GM12878 (cell line): ENCODE measurements around the gene AP3D1. TPM values are rescaled to one million over a fixed set of nuclear protein-coding genes. Genes with fewer than 3 reads are reported as not detected.

ENCODE experiments used
- ATAC-seq: fragments of 200-7000 bp; cut with Tn5 transposase; 3 replicates; pipeline ENCODE4 v1.9.1; 2020; ENCODE audit warnings: mild to moderate bottlenecking, moderate library complexity
- BruUV-seq: library from RNA; stranded (reverse); fragments of 400-500 nt; replicated peaks from 2 replicates; lab custom pipeline; 2021; lab: Mats Ljungman, UMichigan
- CTCF ChIA-PET: fragments of 300-600 bp; sonication (Branson Sonifier 250); formaldehyde crosslinking; extraction: SDS; loops from one replicate; lab custom pipeline; 2021; ENCODE audit warnings: inconsistent platforms; lab: Yijun Ruan, JAX
- POLR2A ChIA-PET: fragments of 350-600 bp; formaldehyde crosslinking; extraction: SDS; loops from one replicate; lab custom pipeline; 2021; ENCODE audit warnings: inconsistent platforms; lab: Charles Lee
- RAD21 ChIA-PET: fragments of 300-600 bp; sonication (Branson Sonifier 250); formaldehyde crosslinking; loops from one replicate; lab custom pipeline; 2023; ENCODE audit warnings: antibody characterized with exemption; ENCODE audit not compliant: unreplicated experiment; lab: Charles Lee
- SMC1A ChIA-PET: fragments of 300-600 bp; sonication (Branson Sonifier 250); formaldehyde crosslinking; loops from one replicate; lab custom pipeline; 2023; ENCODE audit not compliant: unreplicated experiment, uncharacterized antibody; lab: Charles Lee
- DNase-seq: peaks from one replicate; pipeline ENCODE4 v3.0.0-alpha.2; 2011; ENCODE audit warnings: low read depth, low spot score
- FAIRE-seq: peaks from 3 replicates; lab custom pipeline; 2011; peaks lifted over from hg19 to GRCh38; lab: Jason Lieb, UNC
- H2AFZ ChIP-seq: 2 replicates; pipeline ENCODE4 v1.6.0; 2011; ENCODE audit warnings: low read depth, low read length, control low read depth; ENCODE audit not compliant: control insufficient read depth
- H3K27ac ChIP-seq: 2 replicates; pipeline ENCODE4 v1.5.1; 2011; ENCODE audit warnings: control low read depth; ENCODE audit not compliant: control insufficient read depth, insufficient read depth
- H3K27me3 ChIP-seq, 2 experiments: replicated peaks in 1 of 2; 2 replicates each; pipeline versions ENCODE4 v1.6.0 to v1.6.1; 2011; ENCODE audit warnings: low read length in 1 of 2; ENCODE audit not compliant: control insufficient read depth in 2 of 2, insufficient read depth in 2 of 2
- H3K36me3 ChIP-seq, 2 experiments: 2 replicates each; pipeline ENCODE4 v1.5.1; 2011; ENCODE audit warnings: low read length in 1 of 2; ENCODE audit not compliant: control insufficient read depth in 2 of 2, insufficient read depth in 2 of 2
- H3K4me1 ChIP-seq: 2 replicates; pipeline ENCODE4 v1.6.1; 2011; ENCODE audit warnings: mild to moderate bottlenecking, low read length, moderate library complexity, mixed read lengths; ENCODE audit not compliant: control insufficient read depth, insufficient read depth
- H3K4me2 ChIP-seq: 2 replicates; pipeline ENCODE4 v1.6.0; 2011; ENCODE audit warnings: control low read depth; ENCODE audit not compliant: control insufficient read depth, insufficient read depth
- H3K4me3 ChIP-seq: fragments of 200-600 bp; sonication (generic); 2 replicates; pipeline ENCODE4 v1.5.1; 2016
- H3K79me2 ChIP-seq: 2 replicates; pipeline ENCODE4 v1.6.0; 2011; ENCODE audit warnings: low read length; ENCODE audit not compliant: control insufficient read depth, insufficient read depth
- H3K9ac ChIP-seq: 2 replicates; pipeline ENCODE4 v1.8.0; 2011; ENCODE audit warnings: low read length, control low read depth, mixed read lengths; ENCODE audit not compliant: control insufficient read depth, insufficient read depth
- H3K9me3 ChIP-seq: replicated peaks from 3 replicates; pipeline ENCODE4 v1.5.1; 2011; ENCODE audit warnings: mild to moderate bottlenecking, low read length; ENCODE audit not compliant: control insufficient read depth, insufficient read depth
- H4K20me1 ChIP-seq: 2 replicates; pipeline ENCODE4 v1.6.0; 2011; ENCODE audit not compliant: control insufficient read depth, insufficient read depth
- BACH1 ChIP-seq: fragments of 450-650 bp; IDR thresholded peaks from 2 replicates; pipeline ENCODE4 v1.6.1; 2017; ENCODE audit warnings: mild to moderate bottlenecking, borderline replicate concordance
- CEBPB ChIP-seq, 2 experiments: fragments of 150-350 bp in 1 of 2; IDR thresholded peaks; 2 replicates each; pipeline ENCODE4 v1.6.1; 2012 to 2014; ENCODE audit warnings: low read depth in 2 of 2, low read length in 2 of 2, borderline replicate concordance in 1 of 2, inconsistent platforms in 1 of 2
- MXI1 ChIP-seq: fragments of 150-350 bp; IDR thresholded peaks from 2 replicates; pipeline ENCODE4 v1.6.1; 2011; ENCODE audit warnings: low read depth, mild to moderate bottlenecking, inconsistent platforms, low read length, improper control_type of control experiment
- MYB ChIP-seq: fragments of 150-350 bp; IDR thresholded peaks from 2 replicates; pipeline ENCODE4 v1.6.1; 2014; ENCODE audit warnings: mild to moderate bottlenecking, low read depth, low read length, borderline replicate concordance
- NR2C1 ChIP-seq: fragments of 450-650 bp; IDR thresholded peaks from 2 replicates; pipeline ENCODE4 v1.6.1; 2017; ENCODE audit warnings: antibody characterized with exemption, mild to moderate bottlenecking, moderate library complexity
- POLR2AphosphoS2 ChIP-seq: IDR thresholded peaks from 2 replicates; pipeline ENCODE4 v1.6.1; 2011; ENCODE audit warnings: low read depth, mild to moderate bottlenecking, low read length, improper control_type of control experiment, moderate library complexity
- RBBP5 ChIP-seq: fragments of 200-600 bp; sonication (generic); conservative IDR thresholded peaks from 2 replicates; pipeline ENCODE4 v1.6.1; 2016
- SIN3A ChIP-seq: IDR thresholded peaks from 2 replicates; pipeline ENCODE4 v1.6.1; 2012; ENCODE audit warnings: low read depth, low read length, improper control_type of control experiment
- SMAD5 ChIP-seq: IDR thresholded peaks from 2 replicates; pipeline ENCODE4 v1.6.1; 2016; ENCODE audit warnings: antibody characterized with exemption, low read depth
- STAT1 ChIP-seq: fragments of 450-650 bp; conservative IDR thresholded peaks from 2 replicates; pipeline ENCODE4 v1.6.1; 2014; ENCODE audit warnings: antibody characterized with exemption, mild to moderate bottlenecking
- TBL1XR1 ChIP-seq: IDR thresholded peaks from 2 replicates; pipeline ENCODE4 v1.6.1; 2012; ENCODE audit warnings: low read depth, low read length, improper control_type of control experiment
- ZNF207 ChIP-seq: fragments of 450-650 bp; IDR thresholded peaks from 2 replicates; pipeline ENCODE4 v1.6.1; 2014; ENCODE audit warnings: antibody characterized with exemption, mild to moderate bottlenecking, borderline replicate concordance
- ZNF217 ChIP-seq: fragments of 450-650 bp; IDR thresholded peaks from 2 replicates; pipeline ENCODE4 v1.6.1; 2017; ENCODE audit warnings: antibody characterized with exemption, mild to moderate bottlenecking
- ZSCAN29 ChIP-seq: fragments of 450-650 bp; IDR thresholded peaks from 2 replicates; pipeline ENCODE4 v1.6.1; 2017; ENCODE audit warnings: mild to moderate bottlenecking, moderate library complexity
- WGBS: methylation state at CpG from one replicate; pipeline ENCODE4 v1.1.6; 2016; ENCODE audit warnings: low lambda C conversion rate; ENCODE audit not compliant: insufficient replicate concordance, insufficient coverage; ENCODE audit errors: missing lambda C conversion rate; 5-methylcytosine and 5-hydroxymethylcytosine counted together
- in situ Hi-C: fragments of 300-500 bp; cut with MboI; formaldehyde crosslinking; loops from 9 replicates; pipeline ENCODE4 v1.14.3; 2018; ENCODE audit warnings: mixed read lengths
- intact Hi-C: fragments of 100-400 bp; cut with micrococcal nuclease; formaldehyde crosslinking; loops from one replicate; pipeline ENCODE4 v1.14.2; 2022; ENCODE audit not compliant: unreplicated experiment
- polyA plus RNA-seq, 11 experiments: library from polyadenylated mRNA; depleted of rRNA in 4 of 11; unstranded in 6 of 11; stranded (reverse) in 5 of 11; fragments of >200 nt; fragmentation: Nextera tagmentation in 4 of 11; fragmentation: Illumina TruSeq in 1 of 11; extraction: Ambion mirVana in 4 of 11; extraction: Trizol in 1 of 11; gene quantifications; 1 replicate in 1 of 11; 2 replicates in 10 of 11; pipeline versions ENCODE4 v1.2.1 to v1.2.3, GENCODE V29; 2011 to 2016; ENCODE audit warnings: inconsistent platforms in 2 of 11, missing spikeins in 2 of 11, low read depth in 1 of 11
- total RNA-seq, 4 experiments: library from RNA; depleted of rRNA in 3 of 4; stranded (reverse); fragments of >200 nt in 3 of 4; fragmentation: Illumina TruSeq in 1 of 4; extraction: Trizol in 1 of 4; gene quantifications; 2 replicates each; pipeline versions ENCODE4 v1.2.1 to v1.2.3, GENCODE V29; 2013 to 2021
- TF ChIP-seq, protein P1 (sequence below): IDR thresholded peaks from 2 replicates; pipeline ENCODE4 v1.6.1; 2011; ENCODE audit warnings: low read depth, mild to moderate bottlenecking, low read length, moderate library complexity, borderline replicate concordance; ENCODE audit errors: extremely low read depth
- TF ChIP-seq, protein P2 (sequence below): fragments of 450-650 bp; IDR thresholded peaks from 2 replicates; pipeline ENCODE4 v1.6.1; 2017; ENCODE audit warnings: antibody characterized with exemption, mild to moderate bottlenecking, moderate library complexity
- TF ChIP-seq, protein P3 (sequence below): fragments of 450-650 bp; IDR thresholded peaks from 2 replicates; pipeline ENCODE4 v1.6.1; 2016; ENCODE audit warnings: mild to moderate bottlenecking

AP3D1 gene
- total and polyA plus RNA-seq, 10 of the 15 experiments (the other 5 are each of a cell fraction or from before 2014, with no cell fraction given) = 1.5 to 108 (median 59.1) TPM

DNA sequence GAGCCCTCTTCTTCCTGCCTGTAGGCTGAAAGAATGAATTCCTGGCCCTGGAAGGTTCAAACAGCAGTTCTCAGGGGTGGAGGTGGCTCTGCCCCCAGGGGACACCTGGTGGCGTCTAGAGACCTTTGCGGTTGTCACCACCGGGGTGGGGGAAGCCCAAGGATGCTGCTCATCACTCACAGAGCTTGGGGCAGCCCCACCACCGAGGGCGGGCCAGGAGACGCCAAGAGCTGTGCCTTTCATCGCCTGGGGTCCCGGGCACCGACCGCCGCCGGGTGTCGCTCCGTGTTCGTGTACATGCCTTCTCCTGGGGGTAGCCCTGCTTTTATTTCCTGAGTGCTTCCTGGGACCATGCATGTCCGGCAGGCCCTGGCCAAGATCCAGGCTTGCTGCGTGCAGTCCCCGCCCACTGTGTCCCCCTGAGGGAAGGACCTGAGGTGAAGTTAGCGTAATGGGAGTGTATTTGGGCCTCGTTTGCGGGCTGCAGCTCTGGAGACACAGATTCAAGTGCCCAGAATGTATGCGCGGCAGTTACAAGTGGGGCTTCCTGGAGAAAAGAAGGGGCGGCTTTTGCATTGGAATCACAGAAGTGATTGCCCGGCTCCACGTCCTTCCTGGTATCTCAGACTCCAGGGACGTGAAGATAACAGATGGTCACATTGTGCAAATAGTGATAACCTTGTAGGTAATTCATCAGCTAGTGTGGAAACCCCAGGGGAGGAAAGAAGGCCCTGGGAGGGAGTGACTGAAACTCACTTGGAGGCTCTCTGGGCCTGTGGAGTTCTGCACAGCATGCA is 20.2 kb upstream of the AP3D1 start (continued):
- no peak for TF ChIP-seq CEBPB (IDR thresholded peaks at IDR 0.05; ENCODE audit: borderline replicate concordance in 1 of 2, low read depth in 2 of 2, low read length in 2 of 2)
- TF ChIP-seq ZSCAN29 = 0 out of 2 replicates have a peak, but pooled peaks have one; percentile 67
- TF ChIP-seq MYB = no peak
- TF ChIP-seq, protein P1, sequence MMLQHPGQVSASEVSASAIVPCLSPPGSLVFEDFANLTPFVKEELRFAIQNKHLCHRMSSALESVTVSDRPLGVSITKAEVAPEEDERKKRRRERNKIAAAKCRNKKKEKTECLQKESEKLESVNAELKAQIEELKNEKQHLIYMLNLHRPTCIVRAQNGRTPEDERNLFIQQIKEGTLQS = no peak
- TF ChIP-seq, protein P2, sequence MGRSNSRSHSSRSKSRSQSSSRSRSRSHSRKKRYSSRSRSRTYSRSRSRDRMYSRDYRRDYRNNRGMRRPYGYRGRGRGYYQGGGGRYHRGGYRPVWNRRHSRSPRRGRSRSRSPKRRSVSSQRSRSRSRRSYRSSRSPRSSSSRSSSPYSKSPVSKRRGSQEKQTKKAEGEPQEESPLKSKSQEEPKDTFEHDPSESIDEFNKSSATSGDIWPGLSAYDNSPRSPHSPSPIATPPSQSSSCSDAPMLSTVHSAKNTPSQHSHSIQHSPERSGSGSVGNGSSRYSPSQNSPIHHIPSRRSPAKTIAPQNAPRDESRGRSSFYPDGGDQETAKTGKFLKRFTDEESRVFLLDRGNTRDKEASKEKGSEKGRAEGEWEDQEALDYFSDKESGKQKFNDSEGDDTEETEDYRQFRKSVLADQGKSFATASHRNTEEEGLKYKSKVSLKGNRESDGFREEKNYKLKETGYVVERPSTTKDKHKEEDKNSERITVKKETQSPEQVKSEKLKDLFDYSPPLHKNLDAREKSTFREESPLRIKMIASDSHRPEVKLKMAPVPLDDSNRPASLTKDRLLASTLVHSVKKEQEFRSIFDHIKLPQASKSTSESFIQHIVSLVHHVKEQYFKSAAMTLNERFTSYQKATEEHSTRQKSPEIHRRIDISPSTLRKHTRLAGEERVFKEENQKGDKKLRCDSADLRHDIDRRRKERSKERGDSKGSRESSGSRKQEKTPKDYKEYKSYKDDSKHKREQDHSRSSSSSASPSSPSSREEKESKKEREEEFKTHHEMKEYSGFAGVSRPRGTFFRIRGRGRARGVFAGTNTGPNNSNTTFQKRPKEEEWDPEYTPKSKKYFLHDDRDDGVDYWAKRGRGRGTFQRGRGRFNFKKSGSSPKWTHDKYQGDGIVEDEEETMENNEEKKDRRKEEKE = no peak

DNA sequence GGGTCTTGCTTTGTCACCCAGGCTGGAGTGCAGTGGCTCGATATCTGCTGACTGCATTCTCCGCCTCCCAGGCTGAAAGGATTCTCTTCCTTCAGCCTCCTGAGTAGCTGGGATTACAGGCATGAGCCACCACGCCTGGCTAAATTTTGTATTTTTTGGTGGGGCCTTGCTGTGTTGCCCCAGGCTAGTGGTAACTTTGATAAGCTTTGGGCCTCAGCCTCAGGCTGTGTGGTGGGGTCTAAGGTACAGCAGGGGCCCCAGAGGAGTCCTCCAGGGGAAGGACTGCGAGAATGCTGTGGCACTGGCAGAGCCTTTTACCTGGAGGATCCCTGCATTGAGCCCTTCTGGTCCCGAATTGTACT is 19.6 kb upstream of the AP3D1 start:
- H3K4me3 ChIP-seq = peak overlapping the region; percentile 59
- peak overlapping the region; percentile 59 for H3K9ac ChIP-seq
- SMC1A ChIA-PET = interaction anchor here (0.6 to 6.5 kb wide), 12 partner anchors 12 to 294 kb away, joined by 3 to 41 read pairs (median 4); partner anchors contain the start of genes AP3D1 and PLEKHJ1
- TF ChIP-seq POLR2AphosphoS2 = peak; percentile 24; the same call in 1 of the 2 replicates
- TF ChIP-seq MXI1 = no peak
- no peak for TF ChIP-seq TBL1XR1
- TF ChIP-seq, protein P3, sequence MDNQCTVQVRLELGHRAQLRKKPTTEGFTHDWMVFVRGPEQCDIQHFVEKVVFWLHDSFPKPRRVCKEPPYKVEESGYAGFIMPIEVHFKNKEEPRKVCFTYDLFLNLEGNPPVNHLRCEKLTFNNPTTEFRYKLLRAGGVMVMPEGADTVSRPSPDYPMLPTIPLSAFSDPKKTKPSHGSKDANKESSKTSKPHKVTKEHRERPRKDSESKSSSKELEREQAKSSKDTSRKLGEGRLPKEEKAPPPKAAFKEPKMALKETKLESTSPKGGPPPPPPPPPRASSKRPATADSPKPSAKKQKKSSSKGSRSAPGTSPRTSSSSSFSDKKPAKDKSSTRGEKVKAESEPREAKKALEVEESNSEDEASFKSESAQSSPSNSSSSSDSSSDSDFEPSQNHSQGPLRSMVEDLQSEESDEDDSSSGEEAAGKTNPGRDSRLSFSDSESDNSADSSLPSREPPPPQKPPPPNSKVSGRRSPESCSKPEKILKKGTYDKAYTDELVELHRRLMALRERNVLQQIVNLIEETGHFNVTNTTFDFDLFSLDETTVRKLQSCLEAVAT = no peak
- TF ChIP-seq SMAD5 = 0 out of 2 replicates have a peak, but pooled peaks have one; percentile 1
- no peak for TF ChIP-seq BACH1
- no peak for TF ChIP-seq NR2C1
- TF ChIP-seq STAT1 = no peak
- TF ChIP-seq ZNF207 = no peak
- no peak for TF ChIP-seq SIN3A
- no peak for TF ChIP-seq RBBP5
- TF ChIP-seq ZNF217 = no peak

More for the DNA sequence above, 19.6 kb upstream of the AP3D1 start:
- FAIRE-seq (no peak), DNase-seq (no peak), ATAC-seq (peak; percentile 9)
- ChIA-PET POLR2A (interaction anchor here (0.5 to 4.4 kb wide), 8 partner anchors 12 to 452 kb away, joined by 3 to 53 read pairs (median 5); no protein-coding TSS in a partner anchor), CTCF (interaction anchor here (0.9 to 4.1 kb wide), 12 partner anchors 13 to 101 kb away, joined by 3 to 64 read pairs (median 6); partner anchors contain the start of gene PLEKHJ1), RAD21 (interaction anchor here (0.9 to 4.4 kb wide), 23 partner anchors 8 to 466 kb away, joined by 3 to 46 read pairs (median 5); partner anchors contain the start of genes AP3D1, DOT1L and PLEKHJ1)
- Histone ChIP-seq H4K20me1 (no peaks in the 10 kb centered on the region), H3K27me3 (no peaks in the 10 kb centered on the region), H3K9me3 (no peaks in the 10 kb centered on the region; the same call in 2 of the 3 replicates), H3K27ac (peak overlapping the region; percentile 74), H3K79me2 (peaks cover 96% of the 10 kb centered on the region), H2AFZ (no peak overlapping the region), H3K4me1 (peaks cover 49% of the 10 kb centered on the region), H3K36me3 (peaks cover 7 to 14% of the 10 kb centered on the region in 2 experiments; a peak in 3 of 4 replicates), H3K4me2 (peak overlapping the region; percentile 64)
- 22% methylated on average over 5 of the region's 5 CpGs for WGBS
- TSS peak; percentile 65 for BruUV-seq
- intact Hi-C loops (loop anchor here (1.0 kb wide), 1 partner anchor 12 kb away; no protein-coding TSS in a partner anchor), in situ Hi-C loops (loop anchor here (5.0 kb wide), 1 partner anchor 101 kb away; no protein-coding TSS in a partner anchor)
